HCT116 (cell line): ENCODE measurements around the gene PNMA6E. TPM values are rescaled to one million over a fixed set of nuclear protein-coding genes. Genes with fewer than 3 reads are reported as not detected.

ENCODE experiments used
- ATAC-seq: fragments of 200-7000 bp; cut with Tn5 transposase; 2 replicates; pipeline ENCODE4 v1.9.1; 2020; ENCODE audit warnings: mild to moderate bottlenecking, moderate library complexity
- BruUV-seq: library from RNA; stranded (reverse); fragments of 400-500 nt; replicated peaks from 2 replicates; lab custom pipeline; 2021; lab: Mats Ljungman, UMichigan
- CTCF ChIA-PET: fragments of 300-600 bp; sonication (Branson Sonifier 250); formaldehyde crosslinking; loops from one replicate; lab custom pipeline; 2021; ENCODE audit warnings: antibody characterized with exemption; lab: Charles Lee
- POLR2A ChIA-PET: fragments of 300-600, 350-600 bp; sonication (Branson Sonifier 250); formaldehyde crosslinking; loops from one replicate; lab custom pipeline; 2021; ENCODE audit warnings: antibody characterized with exemption; lab: Charles Lee
- RAD21 ChIA-PET, 2 experiments: fragments of 300-600 bp; sonication (Branson Sonifier 250); formaldehyde crosslinking; loops; one replicate each; lab custom pipeline; 2023; ENCODE audit warnings: low total read pairs in 2 of 2; ENCODE audit not compliant: uncharacterized antibody in 2 of 2, unreplicated experiment in 2 of 2, low non-redundant PET in 1 of 2; lab: Charles Lee
- DNase-seq: peaks from one replicate; pipeline ENCODE4 v3.0.0-alpha.2; 2010; ENCODE audit warnings: low read depth, low spot score
- H2AFZ ChIP-seq: fragments of 200-600 bp; shearing (Covaris generic), sonication (generic); 2 replicates; pipeline ENCODE4 v1.6.1; 2017; ENCODE audit warnings: low read depth, mixed run types, mixed read lengths, antibody characterized with exemption, low read length; ENCODE audit not compliant: poor library complexity, severe bottlenecking
- H3K27ac ChIP-seq: 2 replicates; pipeline ENCODE4 v1.5.1; 2012; ENCODE audit warnings: low read depth, low read length
- H3K27me3 ChIP-seq: fragments of 200-600 bp; sonication (generic); 2 replicates; pipeline ENCODE4 v1.6.1; 2016; ENCODE audit warnings: mixed run types, low read length, mixed read lengths; ENCODE audit not compliant: insufficient read depth
- H3K36me3 ChIP-seq, 2 experiments: fragments of 200-500 bp in 1 of 2; fragments of 200-600 bp in 1 of 2; sonication (Bioruptor generic) in 1 of 2; sonication (generic) in 1 of 2; 2 replicates each; pipeline versions ENCODE4 v1.5.1 to v1.6.1; 2014 to 2016; ENCODE audit warnings: low read length in 2 of 2, inconsistent platforms in 1 of 2, mixed read lengths in 1 of 2, mixed run types in 1 of 2; ENCODE audit not compliant: insufficient read depth in 2 of 2, control insufficient read depth in 1 of 2
- H3K4me1 ChIP-seq, 2 experiments: fragments of 200-600 bp in 1 of 2; sonication (generic) in 1 of 2; 2 replicates each; pipeline versions ENCODE4 v1.5.1 to v1.6.1; 2012 to 2017; ENCODE audit warnings: low read length in 2 of 2, inconsistent platforms in 1 of 2, mild to moderate bottlenecking in 1 of 2, mixed read lengths in 1 of 2, mixed run types in 1 of 2, moderate library complexity in 1 of 2; ENCODE audit not compliant: insufficient read depth in 2 of 2, control insufficient read depth in 1 of 2
- H3K4me2 ChIP-seq: fragments of 200-600 bp; sonication (generic); 2 replicates; pipeline ENCODE4 v1.6.1; 2017; ENCODE audit warnings: mixed run types, low read length, mixed read lengths
- H3K4me3 ChIP-seq, 2 experiments: fragments of 200-600 bp in 1 of 2; sonication (generic) in 1 of 2; replicated peaks in 1 of 2; 2 replicates each; pipeline ENCODE4 v1.5.1; 2011 to 2016; ENCODE audit warnings: low read length in 2 of 2, control low read depth in 1 of 2, low read depth in 1 of 2, mild to moderate bottlenecking in 1 of 2, mixed read lengths in 1 of 2, mixed run types in 1 of 2
- H3K79me2 ChIP-seq: fragments of 200-600 bp; sonication (generic); 2 replicates; pipeline ENCODE4 v1.6.1; 2017; ENCODE audit warnings: mild to moderate bottlenecking, mixed run types, low read length, moderate library complexity, mixed read lengths; ENCODE audit not compliant: insufficient read depth
- H3K9ac ChIP-seq: fragments of 200-600 bp; sonication (generic); 2 replicates; pipeline ENCODE4 v1.6.1; 2016; ENCODE audit warnings: low read length, mixed read lengths
- H3K9me2 ChIP-seq: fragments of 200-600 bp; sonication (generic), shearing (Covaris generic); 2 replicates; pipeline ENCODE4 v1.6.1; 2017; ENCODE audit warnings: mixed run types, mild to moderate bottlenecking, moderate library complexity; ENCODE audit not compliant: insufficient read depth
- H3K9me3 ChIP-seq, 2 experiments: fragments of 200-500 bp in 1 of 2; fragments of 200-600 bp in 1 of 2; sonication (Bioruptor generic) in 1 of 2; sonication (generic) in 1 of 2; 2 replicates each; pipeline ENCODE4 v1.6.1; 2014 to 2017; ENCODE audit warnings: low read length in 2 of 2, mixed read lengths in 2 of 2, inconsistent platforms in 1 of 2, low read depth in 1 of 2, mild to moderate bottlenecking in 1 of 2, mixed run types in 1 of 2, moderate library complexity in 1 of 2; ENCODE audit not compliant: control insufficient read depth in 1 of 2, insufficient read depth in 1 of 2
- H4K20me1 ChIP-seq: fragments of 200-600 bp; sonication (generic), shearing (Covaris generic); 2 replicates; pipeline ENCODE4 v1.6.1; 2017; ENCODE audit warnings: mixed run types, mild to moderate bottlenecking, moderate library complexity; ENCODE audit not compliant: insufficient read depth
- CEBPB ChIP-seq: IDR thresholded peaks from 2 replicates; pipeline ENCODE4 v1.6.1; 2012; ENCODE audit warnings: low read depth
- CTCF ChIP-seq, 3 experiments: fragments of 200-600 bp in 1 of 3; sonication (generic) in 1 of 3; IDR thresholded peaks in 2 of 3; conservative IDR thresholded peaks in 1 of 3; 2 replicates each; pipeline ENCODE4 v1.5.1; 2012 to 2017; ENCODE audit warnings: low read depth in 2 of 3, low read length in 2 of 3, antibody characterized with exemption in 1 of 3, borderline replicate concordance in 1 of 3, control low read depth in 1 of 3, mild to moderate bottlenecking in 1 of 3, mixed read lengths in 1 of 3, mixed run types in 1 of 3, moderate library complexity in 1 of 3; ENCODE audit not compliant: insufficient read depth in 1 of 3
- ELF1 ChIP-seq: IDR thresholded peaks from 2 replicates; pipeline ENCODE4 v1.6.1; 2012; ENCODE audit warnings: low read depth, borderline replicate concordance
- EZH2 ChIP-seq: fragments of 200-600 bp; sonication (generic); IDR thresholded peaks from 2 replicates; pipeline ENCODE4 v1.6.1; 2017; ENCODE audit warnings: antibody characterized with exemption, mixed run types
- EZH2phosphoT487 ChIP-seq: fragments of 200-600 bp; IDR thresholded peaks from 2 replicates; pipeline ENCODE4 v1.6.1; 2018; ENCODE audit warnings: antibody characterized with exemption, borderline replicate concordance
- FOSL1 ChIP-seq: IDR thresholded peaks from 2 replicates; pipeline ENCODE4 v1.6.1; 2012; ENCODE audit warnings: low read depth
- MAX ChIP-seq: IDR thresholded peaks from 2 replicates; pipeline ENCODE4 v1.6.1; 2012
- POLR2AphosphoS5 ChIP-seq: IDR thresholded peaks from 2 replicates; pipeline ENCODE4 v1.6.1; 2011; ENCODE audit warnings: mild to moderate bottlenecking, low read depth, low read length, moderate library complexity
- REST ChIP-seq: IDR thresholded peaks from 2 replicates; pipeline ENCODE4 v1.6.1; 2012; ENCODE audit warnings: low read depth
- SIN3A ChIP-seq: IDR thresholded peaks from 2 replicates; pipeline ENCODE4 v1.6.1; 2012; ENCODE audit warnings: low read depth
- SP1 ChIP-seq: IDR thresholded peaks from 2 replicates; pipeline ENCODE4 v1.6.1; 2012; ENCODE audit warnings: low read depth
- SRF ChIP-seq: IDR thresholded peaks from 2 replicates; pipeline ENCODE4 v1.6.1; 2012; ENCODE audit warnings: low read depth
- YY1 ChIP-seq: IDR thresholded peaks from 2 replicates; pipeline ENCODE4 v1.6.1; 2011; ENCODE audit warnings: low read length, low read depth, moderate library complexity, mild to moderate bottlenecking; ENCODE audit not compliant: insufficient replicate concordance; ENCODE audit errors: extremely low read depth
- ZFX ChIP-seq: fragments of 450-650 bp; IDR thresholded peaks from 2 replicates; pipeline ENCODE4 v1.6.1; 2017
- ZNF274 ChIP-seq: fragments of 200-500 bp; sonication (Bioruptor generic); IDR thresholded peaks from 2 replicates; pipeline ENCODE4 v1.6.1; 2014; ENCODE audit warnings: mild to moderate bottlenecking, low read depth, low read length, inconsistent platforms
- intact Hi-C: fragments of 100-400 bp; cut with micrococcal nuclease; formaldehyde crosslinking; loops from 2 replicates; pipeline ENCODE4 v1.10.0; 2022
- total RNA-seq: library from RNA; stranded (reverse); gene quantifications from one replicate; pipeline ENCODE4 v1.2.1, GENCODE V29; 2021; ENCODE audit not compliant: unreplicated experiment

The PNMA6E gene
- total RNA-seq, 1 experiment from 2014 or later, result not detected

- Histone ChIP-seq H3K79me2 (no peaks in the 10 kb centered on the region), H3K9me2 (no peaks in the 10 kb centered on the region), H3K36me3 (no peaks in the 10 kb centered on the region), H3K4me2 (no peak overlapping the region), H3K9me3 (no peaks in the 10 kb centered on the region), H2AFZ (no peak overlapping the region), H3K4me3 (no peak overlapping the region), H3K27ac (no peak overlapping the region), H4K20me1 (no peaks in the 10 kb centered on the region), H3K9ac (no peak overlapping the region), H3K4me1 (no peaks in the 10 kb centered on the region), H3K27me3 (no peaks in the 10 kb centered on the region)
- POLR2A ChIA-PET, result no interaction called here
- CTCF ChIA-PET, result no interaction called here
- intact Hi-C loops, result no loop called here
- RAD21 ChIA-PET, result no interaction called here
- BruUV-seq, result no TSS peak
- no peak for ATAC-seq
- no peak for DNase-seq
- TF ChIP-seq MAX (no peak), EZH2 (no peak), SP1 (no peak), REST (no peak), SRF (no peak), FOSL1 (no peak), EZH2phosphoT487 (no peak), CEBPB (no peak), ZNF274 (no peak), YY1 (no peak), ELF1 (no peak), CTCF (IDR thresholded peaks at IDR 0.05 in 2 of 3, conservative IDR thresholded peaks at IDR 0.05 in 1 of 3; ENCODE audit: borderline replicate concordance in 1 of 3, insufficient read depth in 1 of 3, low read depth in 2 of 3, low read length in 2 of 3) (no peak), POLR2AphosphoS5 (no peak), SIN3A (no peak), ZFX (no peak)
- TF ChIP-seq, all 23 proteins: peak for 0
Measured at GRCh38 chrX:153426204-153426603, 25.1 kb upstream of the PNMA6E start.
